Retinal pigment epithelial cell (primary cell): ENCODE measurements around the gene AKR1A1.

Experiments
- DNase-seq: peaks from one replicate; pipeline ENCODE4 v3.0.0-alpha.2; 2010; ENCODE audit warnings: low read depth
- H3K4me3 ChIP-seq: 2 replicates; pipeline ENCODE4 v1.5.1; 2011; ENCODE audit warnings: mild to moderate bottlenecking, low read length, control low read depth, moderate library complexity
- CTCF ChIP-seq: conservative IDR thresholded peaks from 2 replicates; pipeline ENCODE4 v1.5.1; 2011; ENCODE audit warnings: low read depth, low read length, control low read depth, inconsistent platforms

AKR1A1 gene

GRCh38 chr1:45550401-45551351, at the start of gene AKR1A1:
TSS of gene AKR1A1 (plus strand) at chr1:45550826. CDS start at chr1:45561795, 10,969 bp downstream.
- TF ChIP-seq CTCF: no peak
- peak within 1 kb of the TSS; percentile 92 for H3K4me3 ChIP-seq
- peak; percentile 47 for DNase-seq

- no peak for TF ChIP-seq CTCF
- no peak overlapping the region for H3K4me3 ChIP-seq
- DNase-seq: no peak
These were observed 49.1 kb upstream of the AKR1A1 start for GRCh38 chr1:45501505-45501859.

DNA sequence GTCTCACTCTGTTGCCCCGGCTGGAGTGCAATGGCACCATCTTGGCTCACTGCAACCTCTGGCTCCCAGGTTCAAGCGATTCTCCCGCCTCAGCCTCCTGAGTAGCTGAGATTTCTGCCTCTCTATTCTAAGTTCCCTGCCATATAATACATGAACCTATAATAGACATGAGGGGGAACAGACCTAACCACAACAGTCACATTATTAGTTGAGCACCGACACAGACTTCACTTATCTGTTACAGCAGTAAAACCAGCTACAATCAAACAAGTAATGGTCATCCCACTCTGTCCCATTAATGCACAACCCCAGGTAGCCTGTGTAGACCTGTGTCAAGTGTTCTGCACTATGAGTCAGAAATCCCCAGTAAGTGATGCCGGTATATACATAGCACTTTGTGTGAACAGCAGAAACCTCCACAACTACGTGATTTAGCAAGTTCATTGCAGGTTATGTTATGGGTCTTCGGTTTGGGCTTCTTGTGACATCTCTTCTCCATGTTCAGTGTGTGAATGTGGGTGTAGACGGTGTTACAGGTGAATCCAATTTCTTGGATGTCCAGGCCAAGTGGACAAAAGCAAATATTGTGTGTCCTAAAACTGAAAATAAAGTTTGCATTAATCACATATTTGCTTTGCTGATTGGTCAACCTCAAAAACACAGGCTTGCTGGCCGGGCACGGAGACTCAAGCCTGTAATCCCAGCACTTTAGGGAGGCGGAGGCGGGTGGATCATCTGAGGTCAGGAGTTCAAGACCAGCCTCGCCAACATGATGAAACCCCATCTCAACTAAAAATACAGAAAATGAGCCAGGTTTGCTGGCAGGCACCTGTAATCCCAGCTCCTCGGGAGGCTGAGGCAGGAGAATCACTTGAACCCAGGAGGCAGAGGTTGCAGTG, 46.9 kb upstream of the AKR1A1 start:
- no peak for DNase-seq
- no peak for TF ChIP-seq CTCF
- H3K4me3 ChIP-seq: no peak overlapping the region

- DNase-seq: no peak
- H3K4me3 ChIP-seq: no peak overlapping the region
- no peak for TF ChIP-seq CTCF
These were observed 43.4 kb upstream of the AKR1A1 start for GRCh38 chr1:45507195-45507594.

DNA sequence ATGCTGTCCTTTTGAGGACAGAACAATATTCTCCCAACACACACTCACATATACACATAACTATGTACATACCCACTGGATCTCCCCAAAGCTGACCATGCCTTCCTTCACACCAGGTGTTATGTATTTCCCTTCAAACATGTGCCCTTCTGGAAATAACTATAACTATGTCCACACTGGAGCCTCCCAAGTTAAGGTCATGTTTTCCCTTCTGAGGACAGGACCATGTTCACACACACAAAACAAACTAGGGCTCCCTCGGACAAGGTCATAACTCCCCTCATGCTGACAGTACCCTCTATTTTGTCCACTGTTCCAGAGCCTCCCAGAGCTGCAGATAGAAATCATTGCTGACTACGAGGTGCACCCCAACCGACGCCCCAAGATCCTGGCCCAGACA, 42.7 kb upstream of the AKR1A1 start:
- H3K4me3 ChIP-seq: no peak overlapping the region
- no peak for TF ChIP-seq CTCF
- no peak for DNase-seq

DNA sequence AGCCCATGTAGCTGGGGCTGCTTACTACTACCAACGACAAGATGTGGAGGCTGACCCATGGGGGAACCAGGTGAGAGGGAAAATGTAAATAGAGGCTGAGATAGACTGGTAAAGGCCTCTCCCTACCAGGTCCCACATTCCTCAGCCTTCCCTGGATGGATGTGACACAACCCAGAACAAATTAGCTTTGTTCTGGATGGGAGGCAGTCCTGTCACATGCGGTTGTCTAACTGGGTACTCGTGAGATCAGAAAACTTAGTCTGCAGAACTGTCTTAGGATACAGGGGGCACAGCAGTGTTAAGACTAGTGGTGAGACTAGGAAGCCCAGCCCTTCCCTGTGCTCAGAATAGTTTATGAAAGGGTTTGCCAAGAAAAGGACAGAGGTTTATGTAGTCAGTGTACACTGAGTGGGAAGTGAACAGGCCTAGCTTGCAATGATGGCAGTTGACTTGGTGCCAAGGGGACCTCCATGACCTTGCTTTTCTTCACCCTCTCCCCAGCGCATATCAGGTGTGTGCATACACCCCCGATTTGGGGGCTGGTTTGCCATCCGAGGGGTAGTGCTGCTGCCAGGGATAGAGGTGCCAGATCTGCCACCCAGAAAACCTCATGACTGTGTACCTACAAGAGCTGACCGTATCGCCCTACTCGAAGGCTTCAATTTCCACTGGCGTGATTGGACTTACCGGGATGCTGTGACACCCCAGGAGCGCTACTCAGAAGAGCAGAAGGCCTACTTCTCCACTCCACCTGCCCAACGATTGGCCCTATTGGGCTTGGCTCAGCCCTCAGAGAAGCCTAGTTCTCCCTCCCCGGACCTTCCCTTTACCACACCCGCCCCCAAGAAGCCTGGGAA, 42.1 kb upstream of the AKR1A1 start:
- H3K4me3 ChIP-seq: no peak overlapping the region
- DNase-seq: no peak
- peak; percentile 17 for TF ChIP-seq CTCF
